AG04449 (cell line): Measurements from ENCODE around the gene CADM3.

Source experiments
- CTCF ChIA-PET: fragments of 350-600 bp; formaldehyde crosslinking; extraction: SDS; loops from one replicate; lab custom pipeline; 2021; ENCODE audit warnings: antibody characterized with exemption; lab: Yijun Ruan, JAX
- POLR2A ChIA-PET: fragments of 400-600, 350-600 bp; formaldehyde crosslinking; extraction: SDS; loops from one replicate; lab custom pipeline; 2020; ENCODE audit warnings: antibody characterized with exemption, inconsistent platforms; lab: Yijun Ruan, JAX
- DNase-seq: peaks from one replicate; pipeline ENCODE4 v3.0.0-alpha.2; 2010; ENCODE audit warnings: low read depth, low spot score
- H3K4me3 ChIP-seq: 2 replicates; pipeline ENCODE4 v1.5.1; 2011; ENCODE audit warnings: low read depth, mild to moderate bottlenecking, control low read depth, low read length
- CTCF ChIP-seq: IDR thresholded peaks from one replicate; pipeline ENCODE4 v1.5.1; 2011; ENCODE audit warnings: mild to moderate bottlenecking, moderate library complexity, low read length, control low read depth, inconsistent platforms; ENCODE audit not compliant: insufficient read depth; ENCODE audit errors: missing control alignments

CADM3 gene

DNA sequence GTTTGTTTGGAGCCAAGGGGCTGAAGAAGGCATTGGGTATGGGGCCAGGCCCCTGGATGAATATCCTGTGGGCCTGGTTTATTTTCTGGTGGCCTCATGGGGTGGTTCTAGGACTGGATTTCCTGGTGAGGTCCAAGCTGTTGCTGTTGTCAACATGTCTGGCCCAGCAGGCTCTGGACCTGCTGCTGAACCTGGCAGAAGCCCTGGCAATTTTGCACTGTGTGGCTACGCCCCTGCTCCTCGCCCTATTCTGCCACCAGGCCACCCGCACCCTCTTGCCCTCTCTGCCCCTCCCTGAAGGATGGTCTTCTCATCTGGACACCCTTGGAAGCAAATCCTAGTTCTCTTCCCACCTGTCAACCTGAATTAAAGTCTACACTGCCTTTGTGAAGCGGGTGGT is 34.7 kb downstream of the CADM3 start:
- CTCF ChIA-PET = interaction anchor here (0.6 to 10.0 kb wide), 3 partner anchors 9 to 46 kb away, joined by 3 to 119 read pairs (median 3); no protein-coding TSS in a partner anchor
- no peak overlapping the region for H3K4me3 ChIP-seq
- TF ChIP-seq CTCF = no peak
- POLR2A ChIA-PET = no interaction called here
- no peak for DNase-seq

DNA sequence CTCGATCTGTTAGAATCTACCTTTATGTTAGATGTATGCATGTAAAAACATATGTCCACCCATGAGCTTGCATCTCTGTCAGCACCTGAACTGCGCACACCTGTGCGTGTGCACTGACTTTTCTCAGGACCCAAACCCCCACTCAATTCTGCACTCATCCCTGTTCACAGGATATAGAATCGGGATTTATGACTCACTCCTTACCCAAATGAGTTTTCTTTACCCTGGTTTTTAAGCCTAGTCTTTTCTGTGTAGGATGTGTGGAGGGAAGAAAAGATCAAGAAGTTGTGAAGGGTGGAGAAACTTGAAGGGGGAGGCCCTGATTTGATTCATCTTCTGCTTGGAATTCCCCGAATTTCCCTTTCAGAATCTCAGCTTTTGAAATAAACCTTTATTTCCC is 35.7 kb downstream of the CADM3 start:
- no peak for TF ChIP-seq CTCF
- ChIA-PET POLR2A (no interaction called here), CTCF (interaction anchor here (1.5 to 10.0 kb wide), 2 partner anchors 10 kb away, joined by 4 to 119 read pairs; no protein-coding TSS in a partner anchor)
- DNase-seq = no peak
- no peak overlapping the region for H3K4me3 ChIP-seq

- DNase-seq = no peak
- TF ChIP-seq CTCF = no peak
- ChIA-PET CTCF (interaction anchor here (0.7 to 10.0 kb wide), 4 partner anchors 9 to 568 kb away, joined by 3 to 119 read pairs (median 54); no protein-coding TSS in a partner anchor), POLR2A (no interaction called here)
- H3K4me3 ChIP-seq = no peak overlapping the region
Measured at GRCh38 chr1:159207774-159208173, 36.4 kb downstream of the CADM3 start.

- ChIA-PET CTCF (interaction anchor here (0.7 to 10.0 kb wide), 3 partner anchors 11 to 568 kb away, joined by 3 to 119 read pairs (median 104); no protein-coding TSS in a partner anchor), POLR2A (no interaction called here)
- no peak for TF ChIP-seq CTCF
- H3K4me3 ChIP-seq = no peak overlapping the region
- no peak for DNase-seq
Measured at GRCh38 chr1:159208175-159208825, 36.9 kb downstream of the CADM3 start.

- POLR2A ChIA-PET = no interaction called here
- H3K4me3 ChIP-seq = no peak overlapping the region
- TF ChIP-seq CTCF = no peak
- CTCF ChIA-PET = interaction anchor here (7.7 to 10.0 kb wide), 2 partner anchors 12 to 47 kb away, joined by 104 to 119 read pairs; no protein-coding TSS in a partner anchor
- DNase-seq = no peak
Measured at GRCh38 chr1:159209061-159209460, 37.6 kb downstream of the CADM3 start.

- H3K4me3 ChIP-seq = no peak overlapping the region
- ChIA-PET POLR2A (no interaction called here), CTCF (interaction anchor here (0.9 to 10.0 kb wide), 13 partner anchors 8 to 577 kb away, joined by 3 to 119 read pairs (median 6); partner anchors contain the start of gene ACKR1)
- no peak for DNase-seq
- TF ChIP-seq CTCF = peak; percentile 78
Measured at GRCh38 chr1:159211331-159212136, 40.1 kb downstream of the CADM3 start.
